ENCODE results near the gene ADAMTSL5.
A peak's percentile ranks its signal among the peaks of the same experiment; 100 is the strongest.
"Not testable (repeated sequence)": the region's sequence is repeated elsewhere in the genome, so short reads cannot be mapped to it uniquely, and the experiment has no call there.

The ADAMTSL5 gene

GRCh38 chr19:1519802-1520201 lies 7.0 kb upstream of the ADAMTSL5 start:
- DNase-seq (ENCODE audit: low read depth, low spot score); H3K4me3 ChIP-seq (ENCODE audit: low read length): not testable (repeated sequence)

- no peak for DNase-seq (ENCODE audit: low read depth, low spot score)
- H3K4me3 ChIP-seq (ENCODE audit: low read length) = no peak overlapping the region
Measured at GRCh38 chr19:1518471-1518870, 5.7 kb upstream of the ADAMTSL5 start.

GRCh38 chr19:1516395-1516753 lies 3.6 kb upstream of the ADAMTSL5 start:
- DNase-seq (ENCODE audit: low read depth, low spot score) = peak; percentile 52
- H3K4me3 ChIP-seq (ENCODE audit: low read length) = no peak overlapping the region

GRCh38 chr19:1514986-1515721 lies 2.3 kb upstream of the ADAMTSL5 start:
- H3K4me3 ChIP-seq (ENCODE audit: low read length) = no peak overlapping the region
- no peak for DNase-seq (ENCODE audit: low read depth, low spot score)

- H3K4me3 ChIP-seq (ENCODE audit: low read length) = no peak overlapping the region
Measured at GRCh38 chr19:1514295-1514661, 1.5 kb upstream of the ADAMTSL5 start.

GRCh38 chr19:1513499-1514294 lies 878 bp upstream of the ADAMTSL5 start:
- peak overlapping the region; percentile 38 for H3K4me3 ChIP-seq (ENCODE audit: low read length)
- no peak for DNase-seq (ENCODE audit: low read depth, low spot score)

More at GRCh38 chr19:1514295-1514661, 1.5 kb upstream of the ADAMTSL5 start:
- no peak for DNase-seq (ENCODE audit: low read depth, low spot score)

GRCh38 chr19:1511318-1512317 lies 1.2 kb downstream of the ADAMTSL5 start:
- peak overlapping the region; percentile 57 for H3K4me3 ChIP-seq (ENCODE audit: low read length)
- no peak for DNase-seq (ENCODE audit: low read depth, low spot score)

- DNase-seq (ENCODE audit: low read depth, low spot score) = no peak
- no peak overlapping the region for H3K4me3 ChIP-seq (ENCODE audit: low read length)
Measured at GRCh38 chr19:1510807-1511206, 2.0 kb downstream of the ADAMTSL5 start.

- no peak for DNase-seq (ENCODE audit: low read depth, low spot score)
- no peak overlapping the region for H3K4me3 ChIP-seq (ENCODE audit: low read length)
Measured at GRCh38 chr19:1510442-1510806, 2.4 kb downstream of the ADAMTSL5 start.

GRCh38 chr19:1509602-1510441 lies 3.0 kb downstream of the ADAMTSL5 start:
- no peak for DNase-seq (ENCODE audit: low read depth, low spot score)
- H3K4me3 ChIP-seq (ENCODE audit: low read length) = no peak overlapping the region

GRCh38 chr19:1508507-1508856 lies 4.3 kb downstream of the ADAMTSL5 start:
- H3K4me3 ChIP-seq (ENCODE audit: low read length) = peak overlapping the region; percentile 46
- DNase-seq (ENCODE audit: low read depth, low spot score) = no peak

- H3K4me3 ChIP-seq (ENCODE audit: low read length) = peak overlapping the region; percentile 60
- DNase-seq (ENCODE audit: low read depth, low spot score) = peak; percentile 95
Measured at GRCh38 chr19:1507763-1508506, 4.9 kb downstream of the ADAMTSL5 start.

- H3K4me3 ChIP-seq (ENCODE audit: low read length) = peak overlapping the region; percentile 27
- DNase-seq (ENCODE audit: low read depth, low spot score) = no peak
Measured at GRCh38 chr19:1507192-1507660, 5.6 kb downstream of the ADAMTSL5 start.

GRCh38 chr19:1505991-1506881 lies 6.6 kb downstream of the ADAMTSL5 start:
- DNase-seq (ENCODE audit: low read depth, low spot score) = no peak
- no peak overlapping the region for H3K4me3 ChIP-seq (ENCODE audit: low read length)

GRCh38 chr19:1505012-1505411 lies 7.8 kb downstream of the ADAMTSL5 start:
- DNase-seq (ENCODE audit: low read depth, low spot score) = no peak
- H3K4me3 ChIP-seq (ENCODE audit: low read length) = no peak overlapping the region

GRCh38 chr19:1503925-1504773 lies 8.7 kb downstream of the ADAMTSL5 start:
- no peak for DNase-seq (ENCODE audit: low read depth, low spot score)
- H3K4me3 ChIP-seq (ENCODE audit: low read length) = no peak overlapping the region
